PC-9 (cell line): ENCODE data around the gene WIPF1. TPM values are rescaled to one million over a fixed set of nuclear protein-coding genes. Genes with fewer than 3 reads are reported as not detected.

ENCODE experiments used
- BruUV-seq: library from RNA; stranded (reverse); fragments of 400-500 nt; replicated peaks from 2 replicates; lab custom pipeline; 2021; lab: Mats Ljungman, UMichigan
- CTCF ChIA-PET: fragments of 300-600 bp; sonication (Branson Sonifier 250); formaldehyde crosslinking; loops from one replicate; lab custom pipeline; 2022; ENCODE audit warnings: antibody characterized with exemption; lab: Charles Lee
- POLR2A ChIA-PET: fragments of 300-600 bp; sonication (Branson Sonifier 250); formaldehyde crosslinking; loops from one replicate; lab custom pipeline; 2022; ENCODE audit warnings: antibody characterized with exemption; ENCODE audit not compliant: unreplicated experiment; lab: Charles Lee
- DNase-seq, 2 experiments: peaks; one replicate each; pipeline versions ENCODE4 v3.0.0 to v3.0.0-alpha.2; 2015 to 2022; ENCODE audit warnings: mixed read lengths in 1 of 2
- H2AFZ ChIP-seq: fragments of 200-600 bp; sonication (generic); 2 replicates; pipeline ENCODE4 v1.8.1; 2017; ENCODE audit warnings: antibody characterized with exemption
- H3F3A ChIP-seq: fragments of 200-600 bp; sonication (generic); 2 replicates; pipeline ENCODE4 v1.8.1; 2017; ENCODE audit warnings: antibody characterized with exemption, mild to moderate bottlenecking, low read depth; ENCODE audit not compliant: insufficient read depth
- H3K27ac ChIP-seq: fragments of 200-600 bp; sonication (generic); 2 replicates; pipeline ENCODE4 v1.6.1; 2016; ENCODE audit warnings: mixed run types
- H3K27me3 ChIP-seq: fragments of 200-600 bp; sonication (generic); 2 replicates; pipeline ENCODE4 v1.6.1; 2016; ENCODE audit warnings: low read depth, mixed run types; ENCODE audit not compliant: insufficient read depth
- H3K36me3 ChIP-seq: fragments of 200-600 bp; sonication (generic); 2 replicates; pipeline ENCODE4 v1.6.1; 2016; ENCODE audit warnings: low read depth, mixed run types
- H3K4me1 ChIP-seq: fragments of 200-600 bp; sonication (generic); replicated peaks from 2 replicates; pipeline ENCODE4 v1.6.1; 2016; ENCODE audit warnings: mixed run types; ENCODE audit not compliant: insufficient read depth
- H3K4me2 ChIP-seq: fragments of 200-600 bp; sonication (generic); 2 replicates; pipeline ENCODE4 v1.6.1; 2017; ENCODE audit warnings: mixed run types
- H3K4me3 ChIP-seq: fragments of 200-600 bp; sonication (generic); 2 replicates; pipeline ENCODE4 v1.6.1; 2016; ENCODE audit warnings: mixed run types
- H3K79me2 ChIP-seq: fragments of 200-600 bp; sonication (generic); 2 replicates; pipeline ENCODE4 v1.6.1; 2017; ENCODE audit warnings: low read depth, mixed run types
- H3K9me2 ChIP-seq: fragments of 200-600 bp; sonication (generic); 2 replicates; pipeline ENCODE4 v1.8.1; 2017; ENCODE audit warnings: mild to moderate bottlenecking; ENCODE audit not compliant: insufficient read depth
- H3K9me3 ChIP-seq: fragments of 200-600 bp; sonication (generic); 2 replicates; pipeline ENCODE4 v1.8.1; 2016; ENCODE audit warnings: low read depth; ENCODE audit not compliant: insufficient read depth
- H4K20me1 ChIP-seq: fragments of 200-600 bp; sonication (generic); 2 replicates; pipeline ENCODE4 v1.8.1; 2017; ENCODE audit not compliant: insufficient read depth
- CTCF ChIP-seq: fragments of 200-600 bp; sonication (generic); conservative IDR thresholded peaks from 2 replicates; pipeline ENCODE4 v1.6.1; 2017; ENCODE audit warnings: mixed run types, antibody characterized with exemption, mild to moderate bottlenecking, moderate library complexity
- EZH2 ChIP-seq: fragments of 200-600 bp; sonication (generic); IDR thresholded peaks from 2 replicates; pipeline ENCODE4 v1.8.0; 2017; ENCODE audit warnings: antibody characterized with exemption, low read depth
- intact Hi-C: fragments of 100-400 bp; cut with micrococcal nuclease; formaldehyde crosslinking; loops from one replicate; pipeline ENCODE4 v1.10.0; 2022; ENCODE audit not compliant: unreplicated experiment
- total RNA-seq: library from RNA; stranded (reverse); gene quantifications from 2 replicates; pipeline ENCODE4 v1.2.3, GENCODE V29; 2021

Gene WIPF1
- total RNA-seq, 1 experiment from 2014 or later, result 0.46 TPM

DNA sequence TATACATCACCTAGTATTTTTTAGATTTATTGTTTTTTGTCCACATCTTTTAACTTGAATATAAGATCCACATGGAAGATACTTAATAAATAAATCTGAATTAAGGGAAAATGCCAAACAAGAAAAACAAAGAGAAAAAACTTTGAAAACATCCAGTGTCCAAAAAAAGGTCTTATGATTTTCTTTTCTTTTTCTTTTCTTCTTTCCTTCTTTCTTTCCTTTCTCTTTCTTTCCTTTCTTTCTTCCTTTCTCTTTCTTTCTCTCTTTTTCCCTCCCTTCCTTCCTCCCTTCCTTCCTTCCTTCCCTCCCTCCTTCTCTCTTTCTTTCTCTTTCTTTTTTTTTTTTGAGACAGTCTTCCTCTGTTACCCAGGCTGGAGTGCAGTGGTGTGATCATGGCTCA lies 29.6 kb upstream of the WIPF1 start:
- Histone ChIP-seq H3F3A (no peaks in the 10 kb centered on the region), H3K4me3 (no peak overlapping the region), H3K9me2 (no peaks in the 10 kb centered on the region), H2AFZ (no peak overlapping the region), H3K36me3 (no peaks in the 10 kb centered on the region), H4K20me1 (no peaks in the 10 kb centered on the region), H3K27me3 (no peaks in the 10 kb centered on the region), H3K79me2 (no peaks in the 10 kb centered on the region), H3K9me3 (no peaks in the 10 kb centered on the region), H3K4me2 (no peak overlapping the region), H3K4me1 (no peaks in the 10 kb centered on the region), H3K27ac (no peak overlapping the region)
- no TSS peak for BruUV-seq
- ChIA-PET CTCF (no interaction called here), POLR2A (no interaction called here)
- no peak for DNase-seq
- no peak for TF ChIP-seq CTCF
- TF ChIP-seq EZH2, result no peak
- intact Hi-C loops, result no loop called here

DNA sequence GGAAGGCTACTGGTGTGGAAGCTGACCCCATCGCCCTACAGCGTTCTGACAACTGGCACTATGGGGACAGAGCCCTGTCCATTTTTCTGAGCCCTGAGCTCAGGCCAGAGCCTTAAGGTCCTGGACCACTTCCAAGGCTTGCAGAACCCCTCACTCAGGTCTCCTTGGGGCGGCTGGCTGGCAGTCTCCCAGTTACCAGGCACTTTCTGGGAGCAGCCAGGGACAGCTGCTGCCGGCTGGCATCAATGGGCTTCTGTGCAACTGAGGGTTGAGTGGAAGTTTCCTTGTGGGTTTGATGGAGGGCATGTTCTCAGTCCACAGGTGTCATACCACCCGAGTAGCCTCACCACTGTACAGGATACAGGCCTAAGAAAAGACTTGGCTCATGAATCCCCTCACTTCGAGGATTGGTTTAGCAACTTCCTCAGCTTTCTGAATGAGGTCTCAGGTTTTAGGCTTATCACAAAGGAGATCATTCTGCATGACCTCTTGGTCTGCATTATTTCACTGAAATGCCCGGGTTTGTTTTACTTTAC lies 27.4 kb upstream of the WIPF1 start:
- Histone ChIP-seq H3K4me1 (no peaks in the 10 kb centered on the region), H3K4me3 (no peak overlapping the region), H3K4me2 (no peak overlapping the region), H3K9me3 (no peaks in the 10 kb centered on the region), H3F3A (no peaks in the 10 kb centered on the region), H3K79me2 (no peaks in the 10 kb centered on the region), H4K20me1 (no peaks in the 10 kb centered on the region), H3K27me3 (no peaks in the 10 kb centered on the region), H3K27ac (no peak overlapping the region), H3K9me2 (no peaks in the 10 kb centered on the region), H2AFZ (no peak overlapping the region), H3K36me3 (no peaks in the 10 kb centered on the region)
- TF ChIP-seq CTCF, result no peak
- TF ChIP-seq EZH2, result no peak
- ChIA-PET CTCF (no interaction called here), POLR2A (no interaction called here)
- no peak for DNase-seq
- BruUV-seq, result no TSS peak
- intact Hi-C loops, result no loop called here

DNA sequence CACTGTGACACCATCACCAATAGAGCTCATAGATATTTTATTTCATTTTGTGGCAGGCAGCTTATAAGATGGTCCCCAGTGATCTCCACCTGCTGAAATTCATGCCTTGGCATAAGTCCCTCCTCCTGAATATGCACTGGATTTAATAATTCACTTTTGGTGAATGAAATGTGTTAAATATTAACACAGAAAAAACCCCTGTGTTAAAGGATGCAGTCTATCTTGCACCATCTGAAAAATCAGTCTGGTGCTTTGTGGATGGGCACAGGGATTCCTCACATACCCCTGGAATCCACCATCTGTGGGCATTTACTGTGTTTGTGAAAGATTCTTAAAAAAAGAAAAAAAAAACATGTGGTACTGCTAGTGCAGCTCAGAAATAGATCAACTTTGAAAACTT lies 26.1 kb upstream of the WIPF1 start:
- no TSS peak for BruUV-seq
- H4K20me1 ChIP-seq, result no peaks in the 10 kb centered on the region
- POLR2A ChIA-PET, result no interaction called here
- H3K79me2 ChIP-seq, result no peaks in the 10 kb centered on the region
- H3K4me2 ChIP-seq, result no peak overlapping the region
- CTCF ChIA-PET, result interaction anchor here (0.6 kb wide), 2 partner anchors 74 to 456 kb away, joined by 3 read pairs; no protein-coding TSS in a partner anchor
- no peak overlapping the region for H2AFZ ChIP-seq
- intact Hi-C loops, result no loop called here
- no peak overlapping the region for H3K4me3 ChIP-seq
- no peak overlapping the region for H3K27ac ChIP-seq
- H3F3A ChIP-seq, result no peaks in the 10 kb centered on the region
- H3K36me3 ChIP-seq, result no peaks in the 10 kb centered on the region
- TF ChIP-seq CTCF (no peak), EZH2 (no peak)
- H3K9me2 ChIP-seq, result no peaks in the 10 kb centered on the region
- H3K9me3 ChIP-seq, result no peaks in the 10 kb centered on the region
- H3K4me1 ChIP-seq, result no peaks in the 10 kb centered on the region
- no peak for DNase-seq
- no peaks in the 10 kb centered on the region for H3K27me3 ChIP-seq
